Sigmoid colon (tissue), 4 donors: ENCODE results near the gene TBC1D2B.
"Not testable (repeated sequence)": the region's sequence is repeated elsewhere in the genome, so short reads cannot be mapped to it uniquely, and the experiment has no call there.

ENCODE experiments used
- EP300 ChIP-seq, 4 donors: sonication (generic); formaldehyde crosslinking; IDR thresholded peaks; one replicate each; pipeline ENCODE4 v1.6.1; 2017; ENCODE audit warnings: antibody characterized with exemption in 4 of 4
- POLR2A ChIP-seq, 2 donors: fragments of 450-650 bp; IDR thresholded peaks; one replicate each; pipeline ENCODE4 v1.6.1; 2016; ENCODE audit warnings: antibody characterized with exemption in 2 of 2, mild to moderate bottlenecking in 2 of 2, moderate library complexity in 2 of 2
- POLR2AphosphoS5 ChIP-seq, 4 donors: sonication (generic); formaldehyde crosslinking; IDR thresholded peaks; one replicate each; pipeline ENCODE4 v1.6.1; 2017; ENCODE audit warnings: antibody characterized with exemption in 4 of 4
- TF ChIP-seq, protein P1 (sequence below), 4 experiments: fragments of 450-650 bp in 3 of 4; fragments of 200-600 bp in 1 of 4; IDR thresholded peaks; one replicate each; pipeline ENCODE4 v1.5.1; 2016 to 2019; ENCODE audit warnings: antibody characterized with exemption in 4 of 4, mild to moderate bottlenecking in 3 of 4, moderate library complexity in 2 of 4

DNA sequence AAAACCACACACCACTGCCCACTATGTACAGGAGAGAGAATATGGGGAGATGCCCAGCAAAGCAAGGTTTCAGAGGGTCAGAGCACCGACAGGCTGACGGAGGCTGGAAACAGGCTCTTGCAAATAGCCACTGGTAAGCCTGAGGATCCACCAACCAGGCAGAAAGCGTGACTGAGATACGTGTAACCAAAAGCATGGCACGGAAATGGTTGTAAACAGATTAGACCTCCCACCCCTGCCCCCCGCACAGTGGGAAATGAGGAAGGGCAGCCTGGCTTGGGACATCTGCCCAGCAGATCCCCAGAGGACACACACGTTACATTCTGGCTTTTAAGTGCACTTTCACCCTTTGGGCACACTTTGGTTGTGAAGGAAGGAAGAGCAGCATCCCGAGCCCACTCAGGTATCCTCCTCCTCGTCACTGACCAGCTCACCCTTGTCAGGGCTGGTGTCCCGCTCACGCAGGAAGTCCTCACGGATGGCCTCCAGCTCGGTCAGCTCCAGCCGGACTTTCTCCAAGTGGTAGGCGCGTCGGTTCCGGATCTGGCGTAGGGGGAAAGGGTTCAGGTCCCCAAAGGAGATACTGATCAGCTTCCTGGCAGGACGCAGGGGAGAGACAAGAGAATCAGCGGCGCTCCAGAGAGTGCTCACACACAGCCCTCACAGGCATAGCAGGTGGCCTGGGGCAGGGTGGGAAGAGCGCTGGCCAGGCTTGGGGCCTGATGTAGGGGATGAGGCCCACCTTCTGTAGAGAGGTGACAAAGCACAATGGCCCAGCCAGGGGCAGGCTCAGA lies 79.6 kb downstream of the TBC1D2B start:
- TF ChIP-seq, protein P1, sequence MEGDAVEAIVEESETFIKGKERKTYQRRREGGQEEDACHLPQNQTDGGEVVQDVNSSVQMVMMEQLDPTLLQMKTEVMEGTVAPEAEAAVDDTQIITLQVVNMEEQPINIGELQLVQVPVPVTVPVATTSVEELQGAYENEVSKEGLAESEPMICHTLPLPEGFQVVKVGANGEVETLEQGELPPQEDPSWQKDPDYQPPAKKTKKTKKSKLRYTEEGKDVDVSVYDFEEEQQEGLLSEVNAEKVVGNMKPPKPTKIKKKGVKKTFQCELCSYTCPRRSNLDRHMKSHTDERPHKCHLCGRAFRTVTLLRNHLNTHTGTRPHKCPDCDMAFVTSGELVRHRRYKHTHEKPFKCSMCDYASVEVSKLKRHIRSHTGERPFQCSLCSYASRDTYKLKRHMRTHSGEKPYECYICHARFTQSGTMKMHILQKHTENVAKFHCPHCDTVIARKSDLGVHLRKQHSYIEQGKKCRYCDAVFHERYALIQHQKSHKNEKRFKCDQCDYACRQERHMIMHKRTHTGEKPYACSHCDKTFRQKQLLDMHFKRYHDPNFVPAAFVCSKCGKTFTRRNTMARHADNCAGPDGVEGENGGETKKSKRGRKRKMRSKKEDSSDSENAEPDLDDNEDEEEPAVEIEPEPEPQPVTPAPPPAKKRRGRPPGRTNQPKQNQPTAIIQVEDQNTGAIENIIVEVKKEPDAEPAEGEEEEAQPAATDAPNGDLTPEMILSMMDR (IDR thresholded peaks at IDR 0.05), result not testable (repeated sequence)
- TF ChIP-seq POLR2A, EP300, POLR2AphosphoS5 (IDR thresholded peaks at IDR 0.05): not testable (repeated sequence)
